Keratinocyte (primary cell): ENCODE results near the gene PLXDC1. TPM values are rescaled to one million over a fixed set of nuclear protein-coding genes. Genes with fewer than 3 reads are reported as not detected.
"Not testable (repeated sequence)": the region's sequence is repeated elsewhere in the genome, so short reads cannot be mapped to it uniquely, and the experiment has no call there.

ENCODE experiments used
- DNase-seq: peaks from one replicate; pipeline ENCODE4 v3.0.0-alpha.2; 2011; ENCODE audit warnings: low read depth, missing footprints, low spot score
- FAIRE-seq: peaks from 2 replicates; lab custom pipeline; 2011; peaks lifted over from hg19 to GRCh38; lab: Jason Lieb, UNC
- H2AFZ ChIP-seq: 2 replicates; pipeline ENCODE4 v1.6.0; 2012; ENCODE audit warnings: low read length, control low read depth, inconsistent platforms; ENCODE audit not compliant: control insufficient read depth
- H3K27ac ChIP-seq: 2 replicates; pipeline ENCODE4 v1.5.1; 2011; ENCODE audit warnings: low read length; ENCODE audit not compliant: control insufficient read depth, insufficient read depth
- H3K27me3 ChIP-seq: 3 replicates; pipeline ENCODE4 v1.6.0; 2011; ENCODE audit warnings: low read length; ENCODE audit not compliant: control insufficient read depth, insufficient read depth; ENCODE audit errors: extremely low read depth
- H3K36me3 ChIP-seq, 2 experiments: 2 replicates in 1 of 2; 3 replicates in 1 of 2; pipeline ENCODE4 v1.5.1; 2011; ENCODE audit warnings: low read length in 2 of 2, mild to moderate bottlenecking in 1 of 2; ENCODE audit not compliant: control insufficient read depth in 2 of 2, insufficient read depth in 2 of 2; ENCODE audit errors: extremely low read depth in 1 of 2
- H3K4me1 ChIP-seq: 3 replicates; pipeline ENCODE4 v1.5.1; 2011; ENCODE audit warnings: low read length; ENCODE audit not compliant: control insufficient read depth, insufficient read depth; ENCODE audit errors: extremely low read depth
- H3K4me2 ChIP-seq: 3 replicates; pipeline ENCODE4 v1.6.0; 2011; ENCODE audit warnings: low read depth, low read length; ENCODE audit not compliant: control insufficient read depth, insufficient read depth; ENCODE audit errors: extremely low read depth
- H3K4me3 ChIP-seq, 3 experiments: fragments of 200-600 bp in 1 of 3; sonication (generic) in 1 of 3; 2 replicates in 2 of 3; 3 replicates in 1 of 3; pipeline ENCODE4 v1.5.1; 2011 to 2016; ENCODE audit warnings: low read length in 3 of 3, mild to moderate bottlenecking in 3 of 3, control low read depth in 2 of 3, inconsistent platforms in 1 of 3, low read depth in 1 of 3, mixed read lengths in 1 of 3, mixed run types in 1 of 3, moderate library complexity in 1 of 3; ENCODE audit not compliant: control insufficient read depth in 2 of 3, insufficient read depth in 2 of 3; ENCODE audit errors: extremely low read depth in 1 of 3
- H3K79me2 ChIP-seq: 2 replicates; pipeline ENCODE4 v1.6.0; 2012; ENCODE audit warnings: low read length; ENCODE audit not compliant: control insufficient read depth, insufficient read depth
- H3K9ac ChIP-seq: 3 replicates; pipeline ENCODE4 v1.6.0; 2011; ENCODE audit warnings: low read length; ENCODE audit not compliant: control insufficient read depth, insufficient read depth; ENCODE audit errors: extremely low read depth
- H3K9me1 ChIP-seq: 3 replicates; pipeline ENCODE4 v1.6.0; 2011; ENCODE audit warnings: low read length; ENCODE audit not compliant: control insufficient read depth, insufficient read depth; ENCODE audit errors: extremely low read depth
- H3K9me3 ChIP-seq: 2 replicates; pipeline ENCODE4 v1.5.1; 2012; ENCODE audit warnings: low read depth, low read length; ENCODE audit not compliant: control insufficient read depth
- H4K20me1 ChIP-seq: 3 replicates; pipeline ENCODE4 v1.6.0; 2011; ENCODE audit warnings: low read length; ENCODE audit not compliant: control insufficient read depth, insufficient read depth; ENCODE audit errors: extremely low read depth
- EZH2 ChIP-seq: IDR thresholded peaks from one replicate; pipeline ENCODE4 v1.6.1; 2012; ENCODE audit warnings: inconsistent platforms, mild to moderate bottlenecking, low read length, moderate library complexity
- dilution Hi-C: fragments of 300-500 bp; cut with MboI; formaldehyde crosslinking; loops from one replicate; pipeline ENCODE4 v1.7.0; 2020; ENCODE audit warnings: low sequenced_read_pairs; ENCODE audit not compliant: extremely low pct_ligation_motif_present
- polyA plus RNA-seq, 5 experiments: library from polyadenylated mRNA; depleted of rRNA in 3 of 5; stranded (reverse) in 3 of 5; stranded (forward) in 1 of 5; unstranded in 1 of 5; fragments of >200 nt; gene quantifications; 1 replicate in 1 of 5; 2 replicates in 3 of 5; 3 replicates in 1 of 5; pipeline versions ENCODE4 v1.2.1 to v1.2.3, GENCODE V29; 2011 to 2012; ENCODE audit warnings: missing spikeins in 2 of 5, low read depth in 1 of 5, low replicate concordance in 1 of 5
- TF ChIP-seq, protein P1 (sequence below), 3 experiments: IDR thresholded peaks in 1 of 3; conservative IDR thresholded peaks in 1 of 3; optimal IDR thresholded peaks in 1 of 3; 2 replicates in 2 of 3; 3 replicates in 1 of 3; pipeline versions ENCODE3 to v1.5.1; 2011; ENCODE audit warnings: low read length in 3 of 3, mild to moderate bottlenecking in 3 of 3, moderate library complexity in 2 of 3, control low read depth in 1 of 3, inconsistent platforms in 1 of 3; ENCODE audit not compliant: insufficient read depth in 2 of 3; ENCODE audit errors: extremely low read depth in 1 of 3

Gene PLXDC1
- polyA plus RNA-seq, 1 donor (not counting 4 experiments of a cell fraction or from before 2014, with no cell fraction given) = 0.35 TPM

GRCh38 chr17:39122991-39123390 is 28.4 kb downstream of the PLXDC1 start:
- no peak for DNase-seq
- dilution Hi-C loops = no loop called here

DNA sequence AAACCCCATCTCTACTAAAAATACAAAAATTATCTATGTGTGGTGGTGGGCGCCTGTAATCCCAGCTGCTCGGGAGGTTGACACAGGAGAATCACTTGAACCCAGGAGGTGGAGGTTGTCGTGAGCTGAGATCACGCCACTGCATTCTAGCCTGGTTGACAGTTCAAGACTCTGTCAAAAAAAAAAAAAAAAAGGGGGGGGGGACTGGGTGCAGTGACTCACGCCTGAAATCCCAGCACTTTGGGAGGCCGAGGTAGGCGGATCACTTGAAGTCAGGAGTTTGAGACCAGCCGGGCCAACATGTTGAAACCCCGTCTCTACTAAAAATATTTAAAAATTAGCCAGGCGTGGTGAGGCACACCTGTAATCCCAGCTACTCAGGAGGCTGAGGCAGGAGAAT is 29.5 kb downstream of the PLXDC1 start:
- not testable (repeated sequence) for FAIRE-seq, H4K20me1 ChIP-seq

More at GRCh38 chr17:39122991-39123390, 28.4 kb downstream of the PLXDC1 start:
- H3K9me1 ChIP-seq = no peaks in the 10 kb centered on the region
- H3K27me3 ChIP-seq = no peaks in the 10 kb centered on the region
- H3K79me2 ChIP-seq = no peaks in the 10 kb centered on the region
- H3K9ac ChIP-seq = no peak overlapping the region
- TF ChIP-seq, protein P1, sequence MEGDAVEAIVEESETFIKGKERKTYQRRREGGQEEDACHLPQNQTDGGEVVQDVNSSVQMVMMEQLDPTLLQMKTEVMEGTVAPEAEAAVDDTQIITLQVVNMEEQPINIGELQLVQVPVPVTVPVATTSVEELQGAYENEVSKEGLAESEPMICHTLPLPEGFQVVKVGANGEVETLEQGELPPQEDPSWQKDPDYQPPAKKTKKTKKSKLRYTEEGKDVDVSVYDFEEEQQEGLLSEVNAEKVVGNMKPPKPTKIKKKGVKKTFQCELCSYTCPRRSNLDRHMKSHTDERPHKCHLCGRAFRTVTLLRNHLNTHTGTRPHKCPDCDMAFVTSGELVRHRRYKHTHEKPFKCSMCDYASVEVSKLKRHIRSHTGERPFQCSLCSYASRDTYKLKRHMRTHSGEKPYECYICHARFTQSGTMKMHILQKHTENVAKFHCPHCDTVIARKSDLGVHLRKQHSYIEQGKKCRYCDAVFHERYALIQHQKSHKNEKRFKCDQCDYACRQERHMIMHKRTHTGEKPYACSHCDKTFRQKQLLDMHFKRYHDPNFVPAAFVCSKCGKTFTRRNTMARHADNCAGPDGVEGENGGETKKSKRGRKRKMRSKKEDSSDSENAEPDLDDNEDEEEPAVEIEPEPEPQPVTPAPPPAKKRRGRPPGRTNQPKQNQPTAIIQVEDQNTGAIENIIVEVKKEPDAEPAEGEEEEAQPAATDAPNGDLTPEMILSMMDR (optimal IDR thresholded peaks at IDR 0.05 in 1 of 3, IDR thresholded peaks at IDR 0.05 in 1 of 3, conservative IDR thresholded peaks at IDR 0.05 in 1 of 3; ENCODE audit: extremely low read depth in 1 of 3, insufficient read depth in 2 of 3, low read length in 3 of 3) = no peak
- no peak for TF ChIP-seq EZH2
- no peak overlapping the region for H3K4me2 ChIP-seq
- no peaks in the 10 kb centered on the region for H3K36me3 ChIP-seq
- H3K9me3 ChIP-seq = no peaks in the 10 kb centered on the region
- no peak overlapping the region for H2AFZ ChIP-seq
- H3K4me3 ChIP-seq = no peak overlapping the region
- no peak for FAIRE-seq
- H4K20me1 ChIP-seq = no peaks in the 10 kb centered on the region
- H3K27ac ChIP-seq = no peak overlapping the region
- H3K4me1 ChIP-seq = no peaks in the 10 kb centered on the region

More for the DNA sequence above, 29.5 kb downstream of the PLXDC1 start:
- H3K4me1 ChIP-seq, H3K27me3 ChIP-seq, H3K9me1 ChIP-seq, dilution Hi-C loops, H3K9ac ChIP-seq, H3K27ac ChIP-seq, H3K4me2 ChIP-seq, H3K36me3 ChIP-seq, H2AFZ ChIP-seq, H3K4me3 ChIP-seq, H3K79me2 ChIP-seq, DNase-seq, H3K9me3 ChIP-seq: not testable (repeated sequence)
